SIG-M5 treated with dmso at 0.1 percent for 504 hours (cell line): ENCODE results near the gene SLC35B1.
"Not testable (repeated sequence)": the region's sequence is repeated elsewhere in the genome, so short reads cannot be mapped to it uniquely, and the experiment has no call there.

Experiments
- DNase-seq: peaks from one replicate; lab custom pipeline; 2025; ENCODE audit not compliant: unreplicated experiment; lab: John Stamatoyannopoulos, UW

SLC35B1 gene

GRCh38 chr17:49673679-49674078, 34.1 kb downstream of the SLC35B1 start:
- not testable (repeated sequence) for DNase-seq

GRCh38 chr17:49670641-49671040, 37.1 kb downstream of the SLC35B1 start:
- no peak for DNase-seq

- no peak for DNase-seq
Measured at GRCh38 chr17:49670002-49670401, 37.8 kb downstream of the SLC35B1 start.

- no peak for DNase-seq
Measured at GRCh38 chr17:49667854-49668253, 39.9 kb downstream of the SLC35B1 start.

GRCh38 chr17:49664706-49665211, 43.0 kb downstream of the SLC35B1 start:
- DNase-seq, result no peak

- DNase-seq, result no peak
Measured at GRCh38 chr17:49659661-49660382, 47.9 kb downstream of the SLC35B1 start.

- no peak for DNase-seq
Measured at GRCh38 chr17:49656247-49656646, 51.5 kb downstream of the SLC35B1 start.
